ENCODE results near the gene PTGIS. TPM values are rescaled to one million over a fixed set of nuclear protein-coding genes. Genes with fewer than 3 reads are reported as not detected.

Gene PTGIS
- total RNA-seq, 1 experiment from 2014 or later, result 20.0 TPM

GRCh38 chr20:49581482-49581881 is 13.5 kb upstream of the PTGIS start:
- no peak overlapping the region for H3K4me3 Mint-ChIP-seq
- H3K4me2 ChIP-seq (ENCODE audit: insufficient read depth, insufficient read length, low read length), result no peak overlapping the region
- no peaks in the 10 kb centered on the region for H3K9me3 ChIP-seq (ENCODE audit: control insufficient read depth, low read depth, low read length)
- H3K9me3 Mint-ChIP-seq, result peaks cover 4% of the 10 kb centered on the region in 2 experiments; a peak in 3 of 5 replicates
- H3K9ac ChIP-seq (ENCODE audit: extremely low read depth, insufficient read length, low read length), result no peak overlapping the region
- TF ChIP-seq CTCF (conservative IDR thresholded peaks at IDR 0.05), result no peak
- WGBS (ENCODE audit: extremely low coverage, insufficient read length, low lambda C conversion rate), result no CpG with 5 or more reads among the region's 1 CpG
- no peak overlapping the region for H2BK5ac ChIP-seq (ENCODE audit: insufficient read length, low read length)
- H3K14ac ChIP-seq (ENCODE audit: insufficient read depth, low read length), result no peak overlapping the region
- H3K4ac ChIP-seq (ENCODE audit: low read depth, low read length), result no peak overlapping the region
- H4K5ac ChIP-seq (ENCODE audit: insufficient read length, low read depth, low read length), result no peak overlapping the region
- H4K8ac ChIP-seq (replicated peaks; ENCODE audit: insufficient read length, low read depth, low read length), result no peak overlapping the region
- H4K91ac ChIP-seq (ENCODE audit: insufficient read length, low read depth, low read length), result no peak overlapping the region
- H2BK15ac ChIP-seq (ENCODE audit: low read depth, low read length), result no peak overlapping the region
- no peaks in the 10 kb centered on the region for H3K79me2 ChIP-seq (ENCODE audit: insufficient read depth, low read length)
- H3K4me1 Mint-ChIP-seq, result peaks cover 9 to 12% of the 10 kb centered on the region in 2 experiments
- no peak overlapping the region for H3K23ac ChIP-seq (ENCODE audit: insufficient read length, low read depth, low read length)
- H3K18ac ChIP-seq (ENCODE audit: insufficient read length, low read depth, low read length), result no peak overlapping the region
- no peak overlapping the region for H2BK12ac ChIP-seq (ENCODE audit: insufficient read length, low read depth, low read length)
- H3K4me1 ChIP-seq (ENCODE audit: insufficient read depth, low read length), result no peaks in the 10 kb centered on the region
- no peak overlapping the region for H3K27ac ChIP-seq (ENCODE audit: insufficient read length, low read depth, low read length)
- no peaks in the 10 kb centered on the region for H3K27me3 ChIP-seq (ENCODE audit: insufficient read depth, low read length)
- peak overlapping the region in 1 of 3 experiments; percentile 38; a peak in 1 of 7 replicates for H3K27ac Mint-ChIP-seq
- no peaks in the 10 kb centered on the region for H4K20me1 ChIP-seq (ENCODE audit: control insufficient read depth, insufficient read depth, insufficient read length)
- no peak overlapping the region for H2AFZ ChIP-seq (ENCODE audit: low read length)
- H3T11ph ChIP-seq (ENCODE audit: low read length), result no peak overlapping the region
- peaks cover 4% of the 10 kb centered on the region for H3K27me3 Mint-ChIP-seq (ENCODE audit: low read depth)
- no peak overlapping the region for H2BK20ac ChIP-seq (ENCODE audit: low read depth, low read length, poor library complexity, severe bottlenecking)
- H2BK120ac ChIP-seq (ENCODE audit: low read depth, low read length, poor library complexity, severe bottlenecking), result no peak overlapping the region
- no peak overlapping the region for H2AK5ac ChIP-seq (ENCODE audit: insufficient read length, low read length)
- DNase-seq, result no peak
- no peaks in the 10 kb centered on the region for H3K79me1 ChIP-seq (ENCODE audit: insufficient read depth, low read depth, low read length, poor library complexity, severe bottlenecking)
- no peak overlapping the region for H3K56ac ChIP-seq (ENCODE audit: insufficient read length, low read depth, low read length)
- no peaks in the 10 kb centered on the region for H3K23me2 ChIP-seq (ENCODE audit: insufficient read length, low read depth, low read length, poor library complexity, severe bottlenecking)
- H3K36me3 Mint-ChIP-seq (ENCODE audit: insufficient read depth in 1 of 3, low read depth in 3 of 3), result peaks cover 0 to 4% (median 2%) of the 10 kb centered on the region in 3 experiments; a peak in 4 of 7 replicates

Measured in H9 (cell line).